HL-60/S4 treated with phorbol 12-myristate 13-acetate at 8.2 ng/mL for 4 days and 3 days (cell line): ENCODE measurements around the gene NEU1.

Experiments
- in situ Hi-C: fragments of 300-500 bp; cut with MboI; formaldehyde crosslinking; loops from 2 replicates; pipeline ENCODE4 v1.15.0; 2022; ENCODE audit warnings: low sequenced_read_pairs

Gene NEU1

DNA sequence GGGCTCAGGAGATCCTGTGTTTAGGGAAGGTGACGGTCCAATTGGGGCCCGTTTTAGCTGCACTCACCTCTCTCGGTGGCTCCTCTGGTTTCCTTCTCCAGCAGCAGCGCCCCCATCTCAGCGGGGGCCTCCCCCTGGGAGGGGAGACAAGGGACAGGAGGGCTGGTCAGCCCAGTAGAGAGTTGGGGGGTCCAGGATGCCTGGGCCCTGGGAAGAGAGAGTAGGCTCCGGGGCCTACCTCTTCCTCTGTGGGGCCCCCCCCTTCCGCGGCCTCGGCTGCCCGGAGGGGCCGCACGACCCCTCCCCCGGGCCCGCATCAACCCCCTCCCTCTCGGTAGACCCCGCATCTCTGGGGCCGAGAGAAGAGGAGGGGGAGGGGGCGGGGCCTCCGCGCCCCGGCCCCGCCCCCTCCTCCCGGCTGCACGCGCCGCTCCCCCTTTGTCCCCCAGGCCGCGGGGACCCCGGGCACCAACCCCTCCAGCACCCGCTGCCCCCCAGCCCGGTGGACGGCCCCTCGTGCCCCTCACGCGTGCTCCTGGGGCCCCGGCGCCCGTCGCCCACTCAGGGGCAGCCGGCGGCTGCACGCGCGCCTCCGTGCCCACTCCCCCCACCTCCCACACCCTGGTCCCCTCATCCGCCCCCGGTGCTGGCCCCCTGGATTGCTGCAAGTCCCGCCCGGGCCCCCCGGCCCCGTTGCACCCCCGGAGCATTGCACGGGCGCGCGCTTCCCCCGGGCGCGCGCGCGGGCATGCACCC, 34.4 kb upstream of the NEU1 start:
- in situ Hi-C loops = no loop called here

DNA sequence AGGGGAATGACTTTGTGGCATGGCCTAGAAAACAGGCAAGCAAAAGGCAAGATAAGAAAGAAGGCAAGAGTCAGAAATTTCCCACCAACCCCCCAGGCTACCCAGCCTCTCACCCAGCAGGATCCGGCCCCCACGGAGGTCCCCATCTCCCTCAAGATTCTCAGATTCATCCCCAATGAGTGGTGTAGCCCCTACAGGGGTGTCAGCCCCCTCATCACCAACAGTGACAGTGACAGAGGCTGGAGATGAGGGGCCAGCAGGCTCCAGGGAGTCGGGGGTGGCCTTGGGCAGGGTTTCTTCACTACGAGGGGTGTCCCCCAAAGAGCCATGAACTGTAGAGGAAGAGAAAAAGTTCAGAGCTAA, 33.9 kb upstream of the NEU1 start:
- in situ Hi-C loops = no loop called here

DNA sequence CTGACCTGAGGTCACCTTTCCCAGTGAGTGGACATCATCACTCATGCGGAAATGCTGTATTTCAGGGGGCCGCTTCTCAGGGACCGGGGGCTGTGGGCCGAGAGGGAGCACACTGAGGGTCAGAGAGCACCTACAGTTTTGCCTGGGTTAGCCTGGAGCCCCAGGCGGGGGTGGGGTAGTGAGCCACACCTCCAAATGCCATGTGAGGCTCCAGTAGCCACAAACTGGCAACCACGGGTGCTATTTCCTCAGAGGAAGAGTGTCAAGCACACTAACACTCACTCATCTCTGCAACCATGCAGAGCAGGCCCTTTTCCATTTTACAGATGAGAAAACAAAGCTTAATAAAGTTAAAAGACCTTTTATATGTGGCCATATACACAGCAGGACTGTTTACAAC, 30.2 kb upstream of the NEU1 start:
- in situ Hi-C loops = no loop called here

DNA sequence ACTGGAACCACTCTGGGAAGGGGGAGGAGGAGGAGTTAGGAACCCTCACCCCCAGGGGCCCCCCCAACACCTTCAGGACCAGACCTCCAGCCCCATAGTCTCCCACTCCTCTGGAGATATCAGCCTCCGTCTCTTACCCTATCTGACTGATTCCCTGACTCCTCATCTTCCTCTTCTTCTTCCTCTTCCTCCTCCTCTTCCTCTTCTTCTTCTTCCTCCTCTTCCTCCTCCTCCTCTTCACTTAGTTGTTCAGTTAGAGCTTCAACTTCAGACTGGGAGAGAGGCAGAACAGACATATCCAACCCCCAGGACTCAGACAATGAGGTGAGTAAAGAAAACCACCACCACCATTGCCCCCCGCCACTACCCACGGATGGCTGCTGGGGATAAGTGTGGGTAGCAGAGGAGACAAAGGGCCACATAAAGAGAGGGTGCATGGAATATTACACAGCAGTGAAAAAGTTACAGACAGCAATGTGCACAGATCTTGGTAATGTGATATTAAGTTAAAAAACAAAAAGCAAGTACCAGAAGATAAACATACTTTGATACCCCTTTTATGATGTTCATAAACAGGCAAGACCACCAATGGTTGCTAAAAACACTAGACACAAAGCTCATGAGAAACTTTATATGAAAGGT, 26.8 kb upstream of the NEU1 start:
- in situ Hi-C loops = no loop called here

DNA sequence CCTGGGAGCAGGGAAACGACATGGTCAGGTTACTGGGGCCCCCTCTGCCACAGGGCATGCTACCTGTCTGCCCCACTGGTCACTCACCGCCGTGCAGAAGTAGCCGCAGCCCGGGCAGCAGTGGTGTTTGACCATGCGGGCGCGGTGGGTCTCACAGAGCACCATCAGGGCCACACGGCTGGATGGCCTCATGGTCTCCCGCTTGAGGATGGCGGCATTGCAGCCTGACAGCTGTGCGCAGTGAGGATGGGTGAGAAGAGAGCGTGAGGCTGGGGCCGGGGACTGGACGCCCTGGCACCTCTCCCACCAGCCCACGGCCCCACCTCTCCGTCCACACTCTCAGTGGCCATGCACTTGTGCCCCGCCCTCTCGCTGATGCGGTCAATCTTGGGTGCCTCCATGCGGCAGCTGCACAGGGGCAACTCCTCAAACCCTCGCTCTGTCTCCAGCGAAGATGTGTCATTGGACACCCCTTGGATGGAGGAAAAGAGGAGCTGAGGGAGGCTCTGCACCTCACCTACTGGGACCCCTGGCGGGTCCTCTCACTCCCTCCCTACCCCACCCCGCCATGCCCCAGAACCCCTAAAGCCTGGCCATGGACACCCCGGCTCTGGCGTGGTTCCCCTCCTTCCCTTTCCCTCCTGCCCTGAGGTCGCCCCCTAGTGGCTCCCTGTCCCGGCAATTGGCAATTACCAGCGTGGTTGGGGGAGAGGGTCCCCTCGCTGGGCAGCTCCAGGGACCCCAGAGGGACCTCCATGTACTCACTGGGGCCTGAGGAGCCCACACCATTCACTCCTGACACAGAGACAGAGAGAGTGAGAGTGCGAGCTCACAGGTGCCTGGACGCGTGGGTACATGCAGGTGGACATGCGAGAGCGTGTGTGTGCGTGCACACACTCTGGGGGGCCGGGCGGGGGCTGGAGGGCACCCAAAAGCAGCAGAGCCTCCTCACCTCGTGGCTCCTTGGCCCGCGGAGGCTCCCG, 25.9 kb upstream of the NEU1 start:
- in situ Hi-C loops = no loop called here

DNA sequence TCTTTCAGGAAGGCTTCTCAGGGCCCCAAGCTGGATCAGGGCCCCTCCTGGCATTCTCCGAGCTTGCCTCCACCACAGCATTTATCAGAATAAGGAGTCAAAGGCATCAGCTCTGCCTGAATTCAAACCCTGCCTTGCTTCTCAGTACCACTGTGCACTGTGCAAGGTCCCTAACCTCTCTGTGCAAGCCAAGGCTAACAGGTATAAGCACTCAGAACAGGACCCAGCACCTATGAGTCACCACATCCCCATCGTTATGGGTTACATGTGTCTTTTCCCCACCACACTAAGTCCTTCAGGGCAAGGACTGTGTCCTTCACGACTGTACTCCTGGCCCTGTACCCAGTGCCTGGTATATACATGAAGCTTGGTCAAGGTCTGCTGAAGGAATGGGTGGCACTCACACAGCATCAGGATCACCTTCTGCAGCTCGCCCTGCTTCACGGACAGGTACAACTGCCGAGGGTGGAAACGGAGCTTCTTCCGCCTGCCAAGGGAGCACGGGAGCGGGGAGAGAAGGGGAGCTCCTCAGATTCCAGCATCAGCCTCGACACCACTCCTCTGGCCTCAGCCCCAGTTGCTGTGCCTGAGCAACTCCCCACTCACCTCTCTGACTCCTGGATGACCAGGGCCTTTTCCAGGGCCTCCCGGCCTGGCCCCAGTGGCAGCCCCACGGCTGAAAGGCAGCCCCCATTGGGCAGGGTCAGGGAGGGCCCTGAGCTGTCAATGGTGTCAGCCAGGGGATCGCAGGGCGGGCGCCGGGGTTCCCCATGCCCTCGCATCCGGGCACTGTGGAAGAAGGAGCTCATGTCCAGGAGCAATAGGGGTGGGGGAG, 24.8 kb upstream of the NEU1 start:
- in situ Hi-C loops = no loop called here

DNA sequence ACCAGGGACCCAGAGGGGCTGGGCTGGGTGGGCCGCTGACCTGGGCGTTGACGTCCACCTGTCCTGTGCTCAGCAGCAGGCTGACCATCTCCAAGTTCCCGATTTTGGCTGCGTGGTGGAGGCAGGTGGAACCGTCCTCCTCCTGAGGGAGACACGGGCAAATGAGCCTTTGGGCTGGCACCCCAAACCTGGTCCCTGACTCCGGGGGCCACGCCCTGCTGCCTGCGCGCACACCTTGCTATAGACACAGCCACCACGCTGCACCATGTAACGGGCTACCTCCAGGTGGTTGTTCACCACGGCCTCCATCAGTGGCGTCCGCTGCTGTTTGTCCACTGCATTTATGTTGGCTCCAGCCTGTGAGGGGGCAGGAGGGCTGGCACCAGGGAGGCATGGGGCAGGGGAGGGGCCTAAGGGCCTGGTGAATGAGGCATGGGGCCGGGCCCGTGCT, 23.9 kb upstream of the NEU1 start:
- in situ Hi-C loops = no loop called here

DNA sequence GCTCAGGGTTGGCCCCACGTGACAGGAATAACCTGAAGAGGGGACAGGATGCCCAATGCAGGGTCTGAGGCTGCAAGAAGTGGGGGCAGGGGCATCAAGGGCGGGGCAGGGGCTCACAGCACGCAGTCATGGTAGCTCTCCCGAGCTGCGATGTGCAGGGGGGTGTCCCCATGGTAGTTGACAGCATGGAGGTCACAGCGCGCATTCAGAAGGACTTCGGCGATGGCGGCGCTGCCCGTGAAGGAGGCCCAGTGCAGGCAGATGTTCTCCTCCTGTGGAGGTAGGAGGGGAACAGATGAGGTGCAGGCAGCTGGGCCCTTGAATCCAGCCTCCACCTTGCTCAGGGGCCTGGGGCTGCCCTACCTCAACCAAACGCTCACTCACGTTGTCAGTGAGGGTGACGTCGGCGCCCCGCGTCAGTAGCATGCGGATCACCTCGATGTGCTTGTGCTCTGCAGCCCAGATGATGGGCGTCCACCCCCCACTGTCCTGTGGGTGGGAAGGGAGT, 22.0 kb upstream of the NEU1 start:
- in situ Hi-C loops = no loop called here

DNA sequence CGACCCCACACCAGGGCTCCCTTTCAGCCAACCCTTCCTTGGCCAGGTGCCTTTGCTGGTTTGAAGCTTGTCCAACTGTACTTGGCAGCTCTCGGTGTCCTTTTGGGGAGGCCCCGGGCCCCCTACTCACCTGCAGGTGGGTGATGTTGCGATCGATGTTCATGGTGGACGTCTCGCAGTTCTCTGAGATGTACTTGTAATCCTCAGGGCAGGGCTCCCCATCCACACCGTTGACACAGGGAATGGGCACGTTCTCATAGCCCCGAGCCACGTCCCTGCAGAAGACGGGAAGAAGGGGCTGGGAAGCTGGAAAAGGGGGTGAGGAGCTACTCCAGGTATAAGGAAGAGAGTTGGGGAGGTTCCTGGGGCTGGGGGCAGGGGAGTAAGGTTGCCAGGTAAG, 21.1 kb upstream of the NEU1 start:
- in situ Hi-C loops = no loop called here

DNA sequence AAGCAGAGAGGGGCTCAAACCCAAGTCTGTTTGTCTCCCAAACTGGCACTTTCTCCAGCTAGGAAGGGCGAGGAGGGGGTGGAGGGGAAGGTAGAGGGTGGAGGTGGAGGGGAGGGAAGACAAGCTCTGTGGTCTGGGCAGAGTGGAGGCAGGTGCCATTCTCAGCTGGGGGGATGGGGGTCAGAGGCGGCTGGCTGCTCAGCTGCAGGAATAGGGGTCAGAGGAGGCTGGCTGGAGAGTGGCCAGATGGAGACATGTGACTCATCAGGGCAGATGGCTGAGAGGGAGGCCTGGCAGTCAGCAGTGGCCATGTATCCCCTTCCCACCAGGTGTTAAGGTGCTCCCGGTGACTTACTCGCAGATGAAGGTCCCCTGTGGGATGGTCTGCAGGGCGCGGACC, 19.7 kb upstream of the NEU1 start:
- in situ Hi-C loops = no loop called here

DNA sequence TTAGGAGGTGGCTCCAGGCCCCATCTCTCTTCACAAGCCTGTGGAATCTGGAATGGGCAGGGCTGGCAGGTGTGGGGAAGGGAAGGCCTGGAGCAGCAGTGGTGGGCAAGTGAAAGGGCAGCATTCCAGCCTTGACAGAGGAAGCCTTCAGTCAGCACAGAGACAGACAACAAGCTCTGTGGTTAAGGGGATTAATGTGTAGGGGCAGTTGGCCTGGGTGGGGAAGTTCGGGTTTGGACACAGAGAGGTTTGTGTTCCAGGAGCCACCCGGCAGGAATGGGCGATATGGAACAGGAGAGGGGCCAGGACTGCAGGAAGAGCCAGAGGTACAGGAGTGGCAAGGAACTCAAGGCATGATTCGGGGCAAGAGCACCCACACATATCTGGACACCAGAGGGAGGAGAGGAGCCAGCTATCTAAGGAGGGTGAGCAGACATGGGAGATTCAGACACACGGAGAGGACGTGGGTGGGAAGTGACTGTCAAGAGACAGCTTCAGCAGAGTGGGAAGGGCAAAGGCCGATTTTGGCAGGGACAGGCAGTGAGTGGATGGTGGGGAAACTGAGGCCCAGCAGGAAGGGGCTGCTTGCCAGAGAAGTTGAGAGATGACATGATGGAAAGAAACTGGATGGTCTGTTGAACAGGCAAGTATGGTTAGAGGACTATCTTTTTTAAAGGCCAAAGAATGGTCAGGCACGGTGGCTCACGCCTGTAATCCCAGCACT, 18.7 kb upstream of the NEU1 start:
- in situ Hi-C loops = no loop called here

DNA sequence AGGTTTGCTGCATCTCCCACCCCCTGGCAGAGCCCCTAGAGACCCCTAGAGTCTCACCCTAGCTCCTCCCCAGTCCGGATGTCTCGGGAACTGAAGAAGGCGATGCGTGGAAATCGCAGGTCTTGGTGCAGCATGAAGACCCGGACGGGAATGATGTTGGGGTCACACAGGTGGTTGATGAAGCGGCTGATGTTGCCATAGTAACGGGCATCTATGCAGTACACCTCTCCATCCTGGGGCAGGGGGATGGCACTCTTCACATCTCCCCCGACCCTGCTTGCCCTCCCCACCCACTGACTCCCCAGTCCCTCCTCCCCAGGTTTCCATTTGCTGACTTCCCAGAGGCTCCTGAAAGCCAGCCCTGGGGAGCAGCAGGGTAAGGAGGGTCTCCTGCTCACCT, 18.0 kb upstream of the NEU1 start:
- in situ Hi-C loops = no loop called here

DNA sequence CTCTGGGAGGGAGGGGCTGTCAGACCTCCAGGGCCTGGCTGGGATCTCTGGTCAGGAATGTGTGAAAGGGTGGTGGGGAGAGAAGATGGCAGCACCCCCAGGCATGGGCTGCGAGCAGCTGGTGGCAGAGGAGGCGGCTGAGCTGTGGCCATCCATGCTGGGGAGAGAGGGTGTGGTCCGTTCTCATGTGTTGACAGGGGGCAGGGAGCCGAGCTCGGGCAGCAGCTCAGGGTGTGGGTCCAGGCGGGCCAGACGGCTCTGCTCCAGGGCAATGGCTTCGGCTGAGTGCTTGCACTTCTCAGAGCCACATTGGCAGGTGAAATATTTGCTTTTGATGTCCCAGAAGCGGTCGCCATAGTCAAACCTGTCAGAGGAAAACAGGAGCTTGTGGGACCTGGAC, 17.3 kb upstream of the NEU1 start:
- in situ Hi-C loops = no loop called here

DNA sequence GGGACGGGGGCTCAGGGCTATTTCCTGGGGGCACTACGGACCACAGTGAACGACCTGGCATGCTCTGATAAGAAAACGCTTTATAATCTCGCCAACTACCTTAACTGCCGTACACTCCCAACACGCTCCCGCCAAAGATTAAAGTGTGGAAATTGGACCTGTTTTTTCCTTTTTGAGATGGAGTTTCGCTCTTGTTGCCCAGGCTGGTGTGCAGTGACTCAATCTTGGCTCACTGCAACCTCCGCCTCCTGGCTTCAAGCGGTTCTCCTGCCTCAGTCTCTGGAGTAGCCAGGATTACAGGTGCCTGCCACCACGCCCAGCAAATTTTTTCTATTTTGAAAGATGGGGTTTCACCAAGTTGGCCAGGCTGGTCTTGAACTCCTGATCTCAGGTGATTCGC, 16.5 kb upstream of the NEU1 start:
- in situ Hi-C loops = no loop called here

DNA sequence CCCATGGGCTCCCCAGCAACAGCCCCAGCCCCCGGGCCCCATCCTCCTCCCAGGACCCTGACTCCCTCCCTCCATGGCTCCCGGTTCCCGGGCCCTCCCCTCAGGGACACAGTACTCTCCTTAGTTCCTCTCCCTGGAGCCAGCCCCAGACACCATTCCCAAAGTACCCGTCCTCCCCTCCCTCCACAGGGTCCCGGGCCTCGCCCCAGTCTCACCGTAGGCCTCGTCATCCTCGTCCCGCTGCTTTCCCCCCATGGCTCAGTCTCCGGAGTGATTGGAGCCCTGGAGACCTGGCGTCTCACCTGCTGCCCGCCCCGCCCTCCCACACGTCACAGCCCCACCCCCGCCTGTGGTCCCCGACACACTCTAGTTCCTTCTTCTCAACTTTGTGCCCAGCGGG, 16.1 kb upstream of the NEU1 start, which contains the start of gene SLC44A4:
SLC44A4 (minus strand) TSS at position 272 of the 400 bp plus-strand sequence; CDS start at position 255, 17 bp downstream.
- in situ Hi-C loops = no loop called here

DNA sequence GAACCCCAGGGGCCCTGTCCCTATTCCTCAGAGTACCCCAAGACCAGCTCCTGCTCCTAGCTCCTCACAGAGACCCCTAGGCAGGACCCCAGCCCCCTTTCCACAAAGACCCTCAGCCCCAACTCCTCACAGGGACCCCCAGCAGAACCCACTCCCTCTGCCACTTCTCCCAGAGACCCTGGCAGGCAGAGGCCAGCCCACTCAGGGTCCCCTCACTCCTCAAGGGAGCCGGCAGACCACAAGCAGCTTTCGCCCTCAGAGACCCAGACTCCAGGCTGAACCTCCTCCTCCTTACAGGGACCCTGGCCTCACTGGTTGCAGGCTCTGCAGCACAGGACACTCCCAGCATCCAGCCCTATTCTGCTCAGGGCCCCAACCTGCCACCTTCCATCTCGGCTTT, 15.6 kb upstream of the NEU1 start:
- in situ Hi-C loops = no loop called here

DNA sequence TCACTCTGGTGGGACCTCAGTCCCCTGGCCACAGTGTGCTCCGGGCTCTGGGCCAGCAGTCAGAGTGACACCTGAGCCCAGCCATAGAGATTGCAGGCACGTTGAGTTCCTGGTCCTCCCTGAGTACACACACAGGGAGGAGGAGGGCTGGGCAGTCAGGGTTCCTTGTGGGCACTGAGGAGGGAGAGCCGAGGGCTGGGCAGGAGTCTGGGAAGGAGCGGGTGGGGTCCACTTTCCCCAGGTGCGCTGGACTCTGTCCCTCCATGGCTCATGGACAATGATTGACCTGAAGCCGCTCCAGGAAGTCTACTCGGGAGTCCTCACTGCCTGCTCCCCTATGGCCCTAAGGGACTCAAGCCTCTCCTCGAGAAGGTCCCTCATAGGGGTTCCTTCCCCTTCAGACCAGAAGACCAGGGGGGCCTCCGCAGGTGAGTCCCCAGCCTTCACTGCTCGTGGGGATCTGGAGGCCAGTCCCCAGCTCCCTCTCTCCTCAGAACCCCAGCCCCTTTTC, 15.1 kb upstream of the NEU1 start:
- in situ Hi-C loops = no loop called here

DNA sequence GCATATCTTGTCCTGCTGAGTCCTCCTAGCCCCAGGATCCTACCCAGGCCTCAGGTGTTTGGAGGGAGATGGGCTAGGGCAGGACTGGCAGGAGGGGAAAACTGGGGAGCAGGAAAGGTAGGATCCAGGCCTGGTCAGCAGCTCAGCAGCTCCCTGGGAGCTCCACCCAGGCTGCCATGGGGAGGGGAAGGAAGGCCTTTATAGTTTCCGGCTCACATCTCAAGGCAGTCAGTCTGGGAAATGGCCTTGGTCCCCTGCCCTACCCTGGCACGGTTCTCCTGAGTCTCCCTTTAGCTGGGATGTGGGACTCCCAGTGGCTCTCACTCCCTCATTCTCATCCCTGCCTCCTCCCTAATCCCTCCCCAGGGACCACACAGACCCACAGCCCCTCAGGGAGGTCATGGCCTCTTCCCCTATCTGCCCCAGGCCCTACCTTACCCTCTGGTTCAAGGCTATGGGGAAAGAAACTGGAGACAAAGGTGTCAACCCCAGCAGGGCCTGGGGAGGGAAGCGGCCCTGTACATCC, 14.6 kb upstream of the NEU1 start:
- in situ Hi-C loops = no loop called here

DNA sequence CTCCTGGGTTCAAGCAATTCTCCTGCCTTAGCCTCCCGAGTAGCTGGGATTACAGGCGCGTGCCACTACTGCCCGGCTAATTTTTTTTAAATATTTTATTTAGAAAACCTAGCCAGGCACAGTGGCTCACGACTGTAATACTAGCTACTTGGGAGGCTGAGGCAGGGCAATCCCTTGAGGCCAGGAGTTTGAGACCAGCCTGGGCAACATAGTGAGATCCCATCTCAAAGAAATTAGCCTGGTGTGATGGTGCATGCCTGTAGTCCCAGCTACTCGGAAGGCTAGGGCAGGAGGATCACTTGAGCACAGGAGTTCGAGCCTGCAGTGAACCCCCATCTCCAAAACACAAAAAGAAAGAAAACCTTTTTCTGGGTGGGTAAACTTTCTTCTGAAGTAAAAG, 13.7 kb upstream of the NEU1 start:
- in situ Hi-C loops = no loop called here
